Measurements from ENCODE around the gene AS3MT.

AS3MT gene

DNA sequence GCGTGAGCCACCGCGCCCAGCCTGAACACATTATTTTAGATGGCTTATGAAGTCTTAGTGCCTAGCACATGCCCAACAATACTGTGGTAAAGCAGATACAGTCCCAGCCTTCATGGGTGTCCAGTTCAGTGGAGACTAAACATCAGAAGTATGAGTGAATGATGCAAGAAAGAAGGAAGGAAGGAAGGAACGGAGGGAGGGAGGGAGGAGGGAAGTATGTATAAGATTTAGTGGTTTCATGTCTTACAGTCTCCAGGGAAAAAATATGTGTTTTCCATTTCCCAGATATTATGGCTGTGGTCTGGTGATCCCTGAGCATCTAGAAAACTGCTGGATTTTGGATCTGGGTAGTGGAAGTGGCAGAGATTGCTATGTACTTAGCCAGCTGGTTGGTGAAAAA is 2.9 kb downstream of the AS3MT start:
- no peak for DNase-seq
- no peak overlapping the region for H3K27ac ChIP-seq
- H3K4me3 ChIP-seq (ENCODE audit: low read depth, low read length), result no peak overlapping the region
- TF ChIP-seq, protein P1, sequence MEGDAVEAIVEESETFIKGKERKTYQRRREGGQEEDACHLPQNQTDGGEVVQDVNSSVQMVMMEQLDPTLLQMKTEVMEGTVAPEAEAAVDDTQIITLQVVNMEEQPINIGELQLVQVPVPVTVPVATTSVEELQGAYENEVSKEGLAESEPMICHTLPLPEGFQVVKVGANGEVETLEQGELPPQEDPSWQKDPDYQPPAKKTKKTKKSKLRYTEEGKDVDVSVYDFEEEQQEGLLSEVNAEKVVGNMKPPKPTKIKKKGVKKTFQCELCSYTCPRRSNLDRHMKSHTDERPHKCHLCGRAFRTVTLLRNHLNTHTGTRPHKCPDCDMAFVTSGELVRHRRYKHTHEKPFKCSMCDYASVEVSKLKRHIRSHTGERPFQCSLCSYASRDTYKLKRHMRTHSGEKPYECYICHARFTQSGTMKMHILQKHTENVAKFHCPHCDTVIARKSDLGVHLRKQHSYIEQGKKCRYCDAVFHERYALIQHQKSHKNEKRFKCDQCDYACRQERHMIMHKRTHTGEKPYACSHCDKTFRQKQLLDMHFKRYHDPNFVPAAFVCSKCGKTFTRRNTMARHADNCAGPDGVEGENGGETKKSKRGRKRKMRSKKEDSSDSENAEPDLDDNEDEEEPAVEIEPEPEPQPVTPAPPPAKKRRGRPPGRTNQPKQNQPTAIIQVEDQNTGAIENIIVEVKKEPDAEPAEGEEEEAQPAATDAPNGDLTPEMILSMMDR (IDR thresholded peaks at IDR 0.05; ENCODE audit: low read depth, low read length), result no peak
- no peaks in the 10 kb centered on the region for H3K9me3 ChIP-seq (ENCODE audit: severe bottlenecking)
- peaks cover 6% of the 10 kb centered on the region for H3K36me3 ChIP-seq
- H3K27me3 ChIP-seq (ENCODE audit: insufficient read depth, low read depth, severe bottlenecking), result no peaks in the 10 kb centered on the region

DNA sequence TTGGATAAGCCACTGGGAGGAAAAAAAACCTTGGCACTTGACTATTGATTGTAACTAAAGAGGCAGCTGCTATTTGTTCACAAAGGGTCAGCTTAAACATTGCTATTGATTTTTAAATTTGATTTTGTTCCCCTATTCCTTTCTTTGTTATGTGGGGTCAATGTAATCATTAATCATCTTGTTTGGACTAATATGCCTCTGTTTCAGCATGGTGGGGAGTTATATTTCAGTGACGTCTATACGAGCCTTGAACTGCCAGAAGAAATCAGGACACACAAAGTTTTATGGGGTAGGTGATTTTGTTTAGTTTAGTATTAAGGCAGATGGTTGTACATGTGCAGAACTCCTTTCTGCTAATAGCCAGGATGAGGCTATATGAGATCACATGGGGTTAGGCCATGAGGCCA is 7.5 kb downstream of the AS3MT start:
- no peak for DNase-seq
- TF ChIP-seq, protein P1 (IDR thresholded peaks at IDR 0.05; ENCODE audit: low read depth, low read length), result no peak
- H3K4me3 ChIP-seq (ENCODE audit: low read depth, low read length), result no peak overlapping the region
- H3K9me3 ChIP-seq (ENCODE audit: severe bottlenecking), result no peaks in the 10 kb centered on the region
- H3K27me3 ChIP-seq (ENCODE audit: insufficient read depth, low read depth, severe bottlenecking), result no peaks in the 10 kb centered on the region
- H3K36me3 ChIP-seq, result peaks cover 8% of the 10 kb centered on the region
- H3K27ac ChIP-seq, result no peak overlapping the region

DNA sequence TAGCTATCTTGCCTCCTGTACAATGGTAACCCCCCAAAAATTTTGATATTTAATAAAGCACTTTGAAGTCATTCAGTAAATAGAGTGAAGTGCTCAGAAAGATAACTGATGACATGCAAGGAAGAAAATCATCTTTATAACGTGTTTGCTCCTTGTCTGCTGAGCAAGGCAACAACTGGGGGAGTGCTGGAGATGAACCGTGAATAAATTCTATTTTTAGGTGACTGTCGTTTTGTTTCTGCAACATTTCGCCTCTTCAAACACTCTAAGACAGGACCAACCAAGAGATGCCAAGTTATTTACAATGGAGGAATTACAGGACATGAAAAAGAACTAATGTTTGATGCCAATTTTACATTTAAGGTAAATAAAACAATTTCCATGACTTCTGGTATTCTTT is 9.4 kb downstream of the AS3MT start:
- no peak for DNase-seq
- TF ChIP-seq, protein P1 (IDR thresholded peaks at IDR 0.05; ENCODE audit: low read depth, low read length), result no peak
- no peaks in the 10 kb centered on the region for H3K9me3 ChIP-seq (ENCODE audit: severe bottlenecking)
- no peak overlapping the region for H3K27ac ChIP-seq
- no peak overlapping the region for H3K4me3 ChIP-seq (ENCODE audit: low read depth, low read length)
- H3K36me3 ChIP-seq, result peaks cover 8% of the 10 kb centered on the region
- no peaks in the 10 kb centered on the region for H3K27me3 ChIP-seq (ENCODE audit: insufficient read depth, low read depth, severe bottlenecking)

DNA sequence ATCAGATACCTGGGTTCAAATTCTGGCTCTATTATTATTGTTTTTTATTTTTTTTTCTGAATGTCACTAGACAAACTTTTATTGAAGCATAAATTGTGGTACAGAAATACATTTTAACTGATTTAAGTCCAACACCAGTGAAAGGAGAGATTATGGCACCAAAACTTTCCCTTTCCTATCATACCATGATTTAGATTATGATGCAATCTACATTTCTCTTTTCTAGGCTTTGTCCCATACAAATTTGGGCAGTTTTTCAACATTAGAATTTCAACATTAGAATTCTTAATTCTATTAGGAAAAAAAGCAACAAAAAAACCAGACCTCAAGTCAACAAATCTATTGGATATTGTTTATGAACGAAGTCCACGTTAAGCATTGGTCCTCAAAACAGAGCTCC is 11.0 kb downstream of the AS3MT start:
- no peak overlapping the region for H3K4me3 ChIP-seq (ENCODE audit: low read depth, low read length)
- DNase-seq, result no peak
- peaks cover 8% of the 10 kb centered on the region for H3K36me3 ChIP-seq
- no peaks in the 10 kb centered on the region for H3K27me3 ChIP-seq (ENCODE audit: insufficient read depth, low read depth, severe bottlenecking)
- H3K27ac ChIP-seq, result no peak overlapping the region
- TF ChIP-seq, protein P1 (IDR thresholded peaks at IDR 0.05; ENCODE audit: low read depth, low read length), result no peak
- no peaks in the 10 kb centered on the region for H3K9me3 ChIP-seq (ENCODE audit: severe bottlenecking)

DNA sequence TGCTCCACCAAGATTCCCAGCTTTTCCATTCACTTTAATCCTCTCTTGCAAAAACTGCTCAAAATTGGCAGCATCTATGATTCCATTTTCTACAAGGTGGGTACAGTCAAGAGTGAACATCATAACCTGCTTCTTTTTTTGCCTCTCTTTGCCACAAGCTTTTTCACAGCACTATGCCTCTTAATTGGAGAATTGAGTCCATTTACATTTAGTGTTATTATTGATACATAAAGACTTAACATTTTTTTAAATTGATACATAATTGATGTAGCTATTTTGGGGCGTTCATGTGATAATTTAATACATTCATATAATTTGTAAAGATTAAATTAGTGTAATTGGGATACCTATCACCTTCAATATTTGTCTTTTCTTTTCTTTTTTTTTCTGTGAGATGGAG is 18.8 kb downstream of the AS3MT start:
- Histone ChIP-seq H3K4me3 (ENCODE audit: low read depth, low read length) (no peak overlapping the region), H3K9me3 (ENCODE audit: severe bottlenecking) (no peaks in the 10 kb centered on the region), H3K27me3 (ENCODE audit: insufficient read depth, low read depth, severe bottlenecking) (no peaks in the 10 kb centered on the region), H3K36me3 (peaks cover 16% of the 10 kb centered on the region), H3K27ac (no peak overlapping the region)
- TF ChIP-seq, protein P1 (IDR thresholded peaks at IDR 0.05; ENCODE audit: low read depth, low read length), result no peak
- no peak for DNase-seq

DNA sequence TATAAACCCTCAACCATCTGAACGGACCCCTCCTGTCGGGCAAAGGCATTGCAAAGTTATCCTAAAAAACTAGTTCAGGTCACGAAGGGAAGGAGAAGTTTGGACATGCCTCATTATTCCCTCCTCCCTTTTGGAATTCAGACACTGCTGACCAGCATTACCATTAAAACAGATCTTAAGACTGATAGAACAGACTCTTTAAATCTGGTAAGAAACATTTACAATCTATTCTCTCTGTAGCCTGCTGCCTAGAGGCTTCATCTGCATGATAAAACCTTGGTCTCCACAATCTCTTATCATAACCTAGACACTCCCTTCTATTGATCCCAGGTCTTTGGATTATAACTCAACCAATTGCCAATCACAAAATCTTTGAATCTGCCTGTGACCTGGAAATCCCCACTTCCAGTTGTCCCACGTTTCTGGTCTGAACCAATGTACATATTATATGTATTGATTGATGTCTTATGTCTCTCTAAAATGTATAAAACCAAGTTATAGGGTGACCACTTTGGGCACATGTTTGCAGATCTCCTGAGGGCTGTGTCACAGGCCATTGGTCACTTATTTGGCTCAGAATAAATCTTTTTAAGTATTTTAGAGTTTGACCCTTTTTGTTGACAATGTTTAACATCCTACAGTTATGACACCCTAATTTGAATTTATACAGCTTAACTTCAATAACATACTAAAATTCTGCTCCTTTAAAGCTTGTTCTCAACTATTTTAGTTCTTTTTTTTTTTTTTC is 25.4 kb downstream of the AS3MT start:
- Histone ChIP-seq H3K27ac (no peak overlapping the region), H3K9me3 (ENCODE audit: severe bottlenecking) (no peaks in the 10 kb centered on the region), H3K36me3 (peaks cover 22% of the 10 kb centered on the region), H3K4me3 (ENCODE audit: low read depth, low read length) (no peak overlapping the region), H3K27me3 (ENCODE audit: insufficient read depth, low read depth, severe bottlenecking) (no peaks in the 10 kb centered on the region)
- TF ChIP-seq, protein P1 (IDR thresholded peaks at IDR 0.05; ENCODE audit: low read depth, low read length), result no peak
- DNase-seq, result no peak
